ENCODE measurements around the gene TRIM6. TPM values are rescaled to one million over a fixed set of nuclear protein-coding genes. Genes with fewer than 3 reads are reported as not detected.

Gene TRIM6
- total RNA-seq, 1 experiment from 2014 or later = 17.9 TPM

GRCh38 chr11:5577101-5577500, 19.3 kb upstream of the TRIM6 start:
- Histone ChIP-seq H3K9ac (ENCODE audit: extremely low read depth, insufficient read length, low read length) (no peak overlapping the region), H2BK15ac (ENCODE audit: low read depth, low read length) (no peak overlapping the region), H2AK5ac (ENCODE audit: insufficient read length, low read length) (no peak overlapping the region), H2AFZ (ENCODE audit: low read length) (no peak overlapping the region), H3K9me3 (ENCODE audit: control insufficient read depth, low read depth, low read length) (no peaks in the 10 kb centered on the region), H3K14ac (ENCODE audit: insufficient read depth, low read length) (no peak overlapping the region), H3K27ac (ENCODE audit: insufficient read length, low read depth, low read length) (no peak overlapping the region), H2BK5ac (ENCODE audit: insufficient read length, low read length) (no peak overlapping the region), H3T11ph (ENCODE audit: low read length) (no peak overlapping the region), H4K91ac (ENCODE audit: insufficient read length, low read depth, low read length) (no peak overlapping the region), H3K23ac (ENCODE audit: insufficient read length, low read depth, low read length) (no peak overlapping the region), H3K27me3 (ENCODE audit: insufficient read depth, low read length) (no peaks in the 10 kb centered on the region), H3K18ac (ENCODE audit: insufficient read length, low read depth, low read length) (no peak overlapping the region), H3K23me2 (ENCODE audit: insufficient read length, low read depth, low read length, poor library complexity, severe bottlenecking) (no peaks in the 10 kb centered on the region), H3K4ac (ENCODE audit: low read depth, low read length) (no peak overlapping the region), H3K79me1 (ENCODE audit: insufficient read depth, low read depth, low read length, poor library complexity, severe bottlenecking) (no peaks in the 10 kb centered on the region), H3K56ac (ENCODE audit: insufficient read length, low read depth, low read length) (no peak overlapping the region), H2BK20ac (ENCODE audit: low read depth, low read length, poor library complexity, severe bottlenecking) (no peak overlapping the region), H3K4me1 (ENCODE audit: insufficient read depth, low read length) (no peaks in the 10 kb centered on the region; the same call in 1 of the 2 replicates), H4K8ac (replicated peaks; ENCODE audit: insufficient read length, low read depth, low read length) (no peak overlapping the region), H4K20me1 (ENCODE audit: control insufficient read depth, insufficient read depth, insufficient read length) (no peaks in the 10 kb centered on the region), H3K79me2 (ENCODE audit: insufficient read depth, low read length) (no peaks in the 10 kb centered on the region), H3K4me2 (ENCODE audit: insufficient read depth, insufficient read length, low read length) (no peak overlapping the region), H2BK120ac (ENCODE audit: low read depth, low read length, poor library complexity, severe bottlenecking) (no peak overlapping the region), H4K5ac (ENCODE audit: insufficient read length, low read depth, low read length) (no peak overlapping the region), H2BK12ac (ENCODE audit: insufficient read length, low read depth, low read length) (no peak overlapping the region)
- Mint-ChIP-seq H3K36me3 (ENCODE audit: insufficient read depth in 1 of 3, low read depth in 3 of 3) (no peaks in the 10 kb centered on the region), H3K27me3 (ENCODE audit: low read depth) (no peaks in the 10 kb centered on the region), H3K9me3 (no peaks in the 10 kb centered on the region), H3K4me3 (no peak overlapping the region), H3K27ac (no peak overlapping the region), H3K4me1 (no peaks in the 10 kb centered on the region)
- no peak for TF ChIP-seq CTCF (conservative IDR thresholded peaks at IDR 0.05)
- DNase-seq = no peak

Data from H9 (cell line).